Peyer's patch (tissue), 4 donors: ENCODE results near the gene AADAT. TPM values are rescaled to one million over a fixed set of nuclear protein-coding genes. Genes with fewer than 3 reads are reported as not detected.
"Not testable (repeated sequence)": the region's sequence is repeated elsewhere in the genome, so short reads cannot be mapped to it uniquely, and the experiment has no call there.

ENCODE experiments used
- DNase-seq, 3 donors: peaks; one replicate each; pipeline ENCODE4 v3.0.0-alpha.2; 2017 to 2019
- H3K27ac ChIP-seq, 4 donors: fragments of 200-600 bp; sonication (generic); one replicate each; pipeline ENCODE4 v1.5.1; 2016 to 2019
- H3K27me3 ChIP-seq, 2 donors: fragments of 200-600 bp; sonication (generic); one replicate each; pipeline ENCODE4 v1.5.1; 2019
- H3K36me3 ChIP-seq, 3 donors: fragments of 200-600 bp; sonication (generic); one replicate each; pipeline ENCODE4 v1.5.1; 2016 to 2019
- H3K4me1 ChIP-seq, 4 donors: fragments of 200-600 bp; sonication (generic); one replicate each; pipeline ENCODE4 v1.5.1; 2016 to 2019
- H3K4me3 ChIP-seq, 4 donors: fragments of 200-600 bp; sonication (generic); 1 replicate in 3 of 4; 2 replicates in 1 of 4; pipeline ENCODE4 v1.5.1; 2016 to 2019; ENCODE audit warnings: mild to moderate bottlenecking in 1 of 4
- H3K9me3 ChIP-seq, 4 donors: fragments of 200-600 bp; sonication (generic); one replicate each; pipeline ENCODE4 v1.5.1; 2016 to 2019; ENCODE audit warnings: mild to moderate bottlenecking in 1 of 4
- POLR2A ChIP-seq, 2 donors: fragments of 450-650 bp; IDR thresholded peaks; one replicate each; pipeline ENCODE4 v1.5.1; 2017; ENCODE audit warnings: antibody characterized with exemption in 2 of 2, mild to moderate bottlenecking in 2 of 2, moderate library complexity in 2 of 2
- total RNA-seq, 4 donors: library from RNA; depleted of rRNA; stranded (reverse); fragments of >200 nt; gene quantifications; one replicate each; pipeline ENCODE4 v1.1.0, GENCODE V29; 2016
- TF ChIP-seq, protein P1 (sequence below), 6 experiments: fragments of 450-650 bp in 4 of 6; fragments of 200-600 bp in 2 of 6; sonication (generic) in 1 of 6; IDR thresholded peaks; one replicate each; pipeline ENCODE4 v1.5.1; 2017 to 2019; ENCODE audit warnings: antibody characterized with exemption in 6 of 6, mild to moderate bottlenecking in 3 of 6, moderate library complexity in 1 of 6

Gene AADAT
- total RNA-seq, 4 donors from 2014 or later, result 4.6 to 10.7 (median 5.1) TPM

GRCh38 chr4:170128219-170128804 lies 38.6 kb upstream of the AADAT start:
- Histone ChIP-seq H3K4me1 (no peaks in the 10 kb centered on the region), H3K9me3 (no peaks in the 10 kb centered on the region), H3K27ac (no peak overlapping the region), H3K27me3 (no peaks in the 10 kb centered on the region), H3K36me3 (no peaks in the 10 kb centered on the region), H3K4me3 (no peak overlapping the region)
- no peak for DNase-seq
- TF ChIP-seq, protein P1, sequence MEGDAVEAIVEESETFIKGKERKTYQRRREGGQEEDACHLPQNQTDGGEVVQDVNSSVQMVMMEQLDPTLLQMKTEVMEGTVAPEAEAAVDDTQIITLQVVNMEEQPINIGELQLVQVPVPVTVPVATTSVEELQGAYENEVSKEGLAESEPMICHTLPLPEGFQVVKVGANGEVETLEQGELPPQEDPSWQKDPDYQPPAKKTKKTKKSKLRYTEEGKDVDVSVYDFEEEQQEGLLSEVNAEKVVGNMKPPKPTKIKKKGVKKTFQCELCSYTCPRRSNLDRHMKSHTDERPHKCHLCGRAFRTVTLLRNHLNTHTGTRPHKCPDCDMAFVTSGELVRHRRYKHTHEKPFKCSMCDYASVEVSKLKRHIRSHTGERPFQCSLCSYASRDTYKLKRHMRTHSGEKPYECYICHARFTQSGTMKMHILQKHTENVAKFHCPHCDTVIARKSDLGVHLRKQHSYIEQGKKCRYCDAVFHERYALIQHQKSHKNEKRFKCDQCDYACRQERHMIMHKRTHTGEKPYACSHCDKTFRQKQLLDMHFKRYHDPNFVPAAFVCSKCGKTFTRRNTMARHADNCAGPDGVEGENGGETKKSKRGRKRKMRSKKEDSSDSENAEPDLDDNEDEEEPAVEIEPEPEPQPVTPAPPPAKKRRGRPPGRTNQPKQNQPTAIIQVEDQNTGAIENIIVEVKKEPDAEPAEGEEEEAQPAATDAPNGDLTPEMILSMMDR (IDR thresholded peaks at IDR 0.05), result no peak
- no peak for TF ChIP-seq POLR2A (IDR thresholded peaks at IDR 0.05)

DNA sequence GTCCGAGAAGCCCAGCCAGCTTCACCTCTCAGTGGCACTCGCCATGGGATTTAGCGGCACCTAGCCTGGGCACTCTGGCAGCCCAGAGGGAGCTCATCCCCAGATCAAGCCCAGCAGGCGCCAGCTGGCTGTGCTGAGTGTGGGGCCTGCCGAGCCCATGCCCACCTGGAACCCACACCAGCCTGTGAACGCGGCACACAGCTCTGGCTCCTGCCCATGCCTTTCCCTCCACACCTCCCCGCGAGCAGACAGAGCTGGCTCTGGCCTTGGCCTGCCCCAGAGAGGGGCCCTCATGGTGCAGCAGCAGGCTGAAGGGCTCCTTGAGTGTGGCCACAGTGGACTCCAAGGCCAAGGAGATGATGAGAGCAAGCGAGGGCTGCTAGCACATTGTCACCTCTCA lies 38.0 kb upstream of the AADAT start:
- Histone ChIP-seq H3K9me3 (no peaks in the 10 kb centered on the region), H3K27me3 (no peaks in the 10 kb centered on the region), H3K4me1 (no peaks in the 10 kb centered on the region), H3K36me3 (no peaks in the 10 kb centered on the region), H3K4me3 (no peak overlapping the region), H3K27ac (no peak overlapping the region)
- no peak for DNase-seq
- TF ChIP-seq, protein P1 (IDR thresholded peaks at IDR 0.05), result no peak
- TF ChIP-seq POLR2A (IDR thresholded peaks at IDR 0.05), result no peak

GRCh38 chr4:170124406-170124805 lies 34.6 kb upstream of the AADAT start:
- H3K4me1 ChIP-seq, result no peaks in the 10 kb centered on the region
- H3K27me3 ChIP-seq, result no peaks in the 10 kb centered on the region
- H3K36me3 ChIP-seq, result no peaks in the 10 kb centered on the region
- DNase-seq, result no peak
- TF ChIP-seq POLR2A (IDR thresholded peaks at IDR 0.05), result no peak
- TF ChIP-seq, protein P1 (IDR thresholded peaks at IDR 0.05), result no peak
- no peak overlapping the region for H3K27ac ChIP-seq
- no peak overlapping the region for H3K4me3 ChIP-seq
- H3K9me3 ChIP-seq, result no peaks in the 10 kb centered on the region

GRCh38 chr4:170122252-170122651 lies 32.5 kb upstream of the AADAT start:
- no peak overlapping the region for H3K4me3 ChIP-seq
- no peaks in the 10 kb centered on the region for H3K36me3 ChIP-seq
- no peaks in the 10 kb centered on the region for H3K9me3 ChIP-seq
- no peaks in the 10 kb centered on the region for H3K27me3 ChIP-seq
- no peak for DNase-seq
- no peaks in the 10 kb centered on the region for H3K4me1 ChIP-seq
- TF ChIP-seq, protein P1 (IDR thresholded peaks at IDR 0.05), result no peak
- TF ChIP-seq POLR2A (IDR thresholded peaks at IDR 0.05), result no peak
- H3K27ac ChIP-seq, result no peak overlapping the region

GRCh38 chr4:170114636-170115035 lies 24.9 kb upstream of the AADAT start:
- Histone ChIP-seq H3K27ac (no peak overlapping the region), H3K27me3 (no peaks in the 10 kb centered on the region), H3K4me1 (no peaks in the 10 kb centered on the region), H3K9me3 (no peaks in the 10 kb centered on the region), H3K36me3 (no peaks in the 10 kb centered on the region), H3K4me3 (no peak overlapping the region)
- no peak for DNase-seq
- TF ChIP-seq POLR2A (IDR thresholded peaks at IDR 0.05), result no peak
- TF ChIP-seq, protein P1 (IDR thresholded peaks at IDR 0.05), result no peak

- not testable (repeated sequence) for H3K27ac ChIP-seq, H3K4me3 ChIP-seq, H3K9me3 ChIP-seq, H3K27me3 ChIP-seq, DNase-seq, H3K4me1 ChIP-seq, H3K36me3 ChIP-seq
Observed at GRCh38 chr4:170114183-170114582, 24.4 kb upstream of the AADAT start.
